Esophagus muscularis mucosa (tissue), 4 donors: ENCODE results near the gene PDCD1.

ENCODE experiments used
- EP300 ChIP-seq: sonication (generic); formaldehyde crosslinking; IDR thresholded peaks from one replicate; pipeline ENCODE4 v1.6.1; 2017; ENCODE audit warnings: antibody characterized with exemption
- POLR2A ChIP-seq: fragments of 450-650 bp; IDR thresholded peaks from one replicate; pipeline ENCODE4 v1.6.1; 2017; ENCODE audit warnings: antibody characterized with exemption, moderate library complexity, mild to moderate bottlenecking, low read depth
- POLR2AphosphoS5 ChIP-seq, 2 donors: sonication (generic); formaldehyde crosslinking; IDR thresholded peaks; one replicate each; pipeline ENCODE4 v1.6.1; 2017; ENCODE audit warnings: antibody characterized with exemption in 2 of 2
- TF ChIP-seq, protein P1 (sequence below), 3 experiments: fragments of 200-600 bp in 2 of 3; fragments of 450-650 bp in 1 of 3; sonication (generic) in 2 of 3; IDR thresholded peaks; one replicate each; pipeline ENCODE4 v1.5.1; 2017 to 2019; ENCODE audit warnings: antibody characterized with exemption in 3 of 3, mild to moderate bottlenecking in 2 of 3, moderate library complexity in 1 of 3

DNA sequence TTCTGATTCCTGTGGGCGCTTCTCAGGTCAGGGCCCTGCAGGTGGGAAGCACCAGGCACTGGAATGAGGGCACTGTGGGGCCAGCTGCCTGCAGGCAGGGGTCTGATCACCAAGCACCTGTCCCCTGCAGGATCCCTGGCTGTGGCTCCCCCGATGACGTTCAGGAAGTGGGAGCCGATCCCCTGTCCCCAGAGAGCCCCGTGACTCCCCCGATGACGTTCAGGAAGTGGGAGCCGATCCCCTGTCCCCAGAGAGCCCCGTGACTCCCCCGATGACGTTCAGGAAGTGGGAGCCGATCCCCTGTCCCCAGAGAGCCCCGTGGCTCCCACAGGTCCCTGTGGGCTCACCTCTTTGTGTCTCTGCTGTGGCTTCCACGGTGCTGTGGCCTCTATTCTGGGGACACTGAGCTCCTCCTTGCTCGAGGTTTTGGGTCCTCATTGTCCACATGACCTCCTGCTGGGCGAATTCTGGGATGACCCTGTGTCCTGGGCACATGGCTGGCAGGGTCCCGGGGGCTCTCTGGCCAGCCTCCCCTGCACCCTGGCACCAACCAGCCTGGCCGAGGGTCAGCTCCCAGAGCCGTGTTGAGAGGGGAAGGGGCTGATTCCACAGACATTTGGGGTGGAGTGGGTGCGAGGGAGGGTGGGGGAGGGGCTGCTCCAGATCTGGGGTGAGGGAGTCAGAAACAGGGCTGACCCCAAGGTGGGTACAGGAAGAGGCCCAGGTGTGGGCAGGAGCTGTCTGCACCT is 44.9 kb downstream of the PDCD1 start:
- TF ChIP-seq, protein P1, sequence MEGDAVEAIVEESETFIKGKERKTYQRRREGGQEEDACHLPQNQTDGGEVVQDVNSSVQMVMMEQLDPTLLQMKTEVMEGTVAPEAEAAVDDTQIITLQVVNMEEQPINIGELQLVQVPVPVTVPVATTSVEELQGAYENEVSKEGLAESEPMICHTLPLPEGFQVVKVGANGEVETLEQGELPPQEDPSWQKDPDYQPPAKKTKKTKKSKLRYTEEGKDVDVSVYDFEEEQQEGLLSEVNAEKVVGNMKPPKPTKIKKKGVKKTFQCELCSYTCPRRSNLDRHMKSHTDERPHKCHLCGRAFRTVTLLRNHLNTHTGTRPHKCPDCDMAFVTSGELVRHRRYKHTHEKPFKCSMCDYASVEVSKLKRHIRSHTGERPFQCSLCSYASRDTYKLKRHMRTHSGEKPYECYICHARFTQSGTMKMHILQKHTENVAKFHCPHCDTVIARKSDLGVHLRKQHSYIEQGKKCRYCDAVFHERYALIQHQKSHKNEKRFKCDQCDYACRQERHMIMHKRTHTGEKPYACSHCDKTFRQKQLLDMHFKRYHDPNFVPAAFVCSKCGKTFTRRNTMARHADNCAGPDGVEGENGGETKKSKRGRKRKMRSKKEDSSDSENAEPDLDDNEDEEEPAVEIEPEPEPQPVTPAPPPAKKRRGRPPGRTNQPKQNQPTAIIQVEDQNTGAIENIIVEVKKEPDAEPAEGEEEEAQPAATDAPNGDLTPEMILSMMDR (IDR thresholded peaks at IDR 0.05) = no peak
- TF ChIP-seq EP300 = no peak
- TF ChIP-seq POLR2AphosphoS5 (IDR thresholded peaks at IDR 0.05) = no peak
- no peak for TF ChIP-seq POLR2A
